Fibroblast of villous mesenchyme (primary cell): ENCODE results near the gene OR52I1. TPM values are rescaled to one million over a fixed set of nuclear protein-coding genes. Genes with fewer than 3 reads are reported as not detected.

ENCODE experiments used
- DNase-seq: peaks from one replicate; pipeline ENCODE4 v3.0.0-alpha.2; 2010; ENCODE audit warnings: low read depth
- H3K4me3 ChIP-seq: 2 replicates; pipeline ENCODE4 v1.5.1; 2011; ENCODE audit warnings: low read depth, mild to moderate bottlenecking, low read length
- CTCF ChIP-seq: IDR thresholded peaks from 2 replicates; pipeline ENCODE4 v1.5.1; 2012; ENCODE audit warnings: low read depth, mild to moderate bottlenecking, low read length; ENCODE audit not compliant: insufficient read depth
- total RNA-seq: library from RNA; depleted of rRNA; stranded (reverse); fragments of >200 nt; gene quantifications from 2 replicates; pipeline ENCODE4 v1.2.3, GENCODE V29; 2012

OR52I1 gene
- total RNA-seq, 1 donor, result under 0.01 TPM

- DNase-seq, result peak; percentile 18
- peak overlapping the region; percentile 21 for H3K4me3 ChIP-seq
- no peak for TF ChIP-seq CTCF
Observed at GRCh38 chr11:4610258-4610935, 16.6 kb downstream of the OR52I1 start.

DNA sequence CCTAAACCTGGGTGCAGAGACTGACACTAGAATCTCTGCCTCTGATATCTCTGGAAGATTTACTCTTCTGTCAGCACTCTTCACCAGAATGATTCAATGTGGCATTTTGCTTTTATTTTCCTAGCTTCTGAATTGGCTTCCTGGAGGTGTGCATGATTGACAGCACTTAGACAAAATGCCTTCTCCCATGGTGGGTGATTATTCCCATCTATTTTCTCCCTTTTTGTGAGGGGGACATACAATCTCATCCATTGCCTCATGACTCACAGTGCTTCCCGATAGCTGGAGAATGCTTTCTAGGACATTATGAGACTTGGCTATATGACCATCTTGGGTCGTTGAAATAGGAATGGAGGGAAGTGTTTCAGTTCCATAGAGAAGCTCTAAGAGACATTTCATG, 18.1 kb downstream of the OR52I1 start:
- no peak for DNase-seq
- TF ChIP-seq CTCF, result no peak
- H3K4me3 ChIP-seq, result no peak overlapping the region

DNA sequence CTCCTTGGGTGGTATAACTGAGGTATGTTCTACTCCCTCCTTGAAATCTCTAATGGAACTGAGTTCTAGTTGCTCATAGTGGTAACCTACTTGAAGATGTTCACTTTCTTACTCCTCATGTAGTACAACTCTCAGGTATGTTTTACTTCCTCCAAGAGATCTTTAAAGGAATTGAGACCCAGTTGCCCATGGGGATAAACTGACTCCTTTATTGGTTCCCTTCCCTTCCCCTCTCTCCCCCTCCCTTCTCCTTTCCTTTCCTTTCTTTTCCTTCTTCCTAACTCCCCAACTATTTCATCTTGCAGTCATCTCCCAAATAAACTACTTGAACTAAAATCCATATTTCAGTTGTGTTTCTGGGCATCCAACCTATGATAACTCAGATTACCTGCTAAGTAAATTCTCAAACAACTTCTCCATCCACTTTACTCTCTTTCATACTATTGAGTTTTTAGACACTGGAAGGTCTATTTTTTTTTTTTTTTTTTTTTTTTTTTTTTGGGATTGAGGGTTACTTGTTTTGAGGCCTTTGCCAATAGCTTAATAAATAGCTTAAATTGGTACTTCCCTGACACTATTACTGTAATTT, 22.1 kb downstream of the OR52I1 start:
- no peak for DNase-seq
- H3K4me3 ChIP-seq, result no peak overlapping the region
- TF ChIP-seq CTCF, result no peak

GRCh38 chr11:4619514-4619913, 25.7 kb downstream of the OR52I1 start:
- DNase-seq, result no peak
- no peak for TF ChIP-seq CTCF
- H3K4me3 ChIP-seq, result no peak overlapping the region

DNA sequence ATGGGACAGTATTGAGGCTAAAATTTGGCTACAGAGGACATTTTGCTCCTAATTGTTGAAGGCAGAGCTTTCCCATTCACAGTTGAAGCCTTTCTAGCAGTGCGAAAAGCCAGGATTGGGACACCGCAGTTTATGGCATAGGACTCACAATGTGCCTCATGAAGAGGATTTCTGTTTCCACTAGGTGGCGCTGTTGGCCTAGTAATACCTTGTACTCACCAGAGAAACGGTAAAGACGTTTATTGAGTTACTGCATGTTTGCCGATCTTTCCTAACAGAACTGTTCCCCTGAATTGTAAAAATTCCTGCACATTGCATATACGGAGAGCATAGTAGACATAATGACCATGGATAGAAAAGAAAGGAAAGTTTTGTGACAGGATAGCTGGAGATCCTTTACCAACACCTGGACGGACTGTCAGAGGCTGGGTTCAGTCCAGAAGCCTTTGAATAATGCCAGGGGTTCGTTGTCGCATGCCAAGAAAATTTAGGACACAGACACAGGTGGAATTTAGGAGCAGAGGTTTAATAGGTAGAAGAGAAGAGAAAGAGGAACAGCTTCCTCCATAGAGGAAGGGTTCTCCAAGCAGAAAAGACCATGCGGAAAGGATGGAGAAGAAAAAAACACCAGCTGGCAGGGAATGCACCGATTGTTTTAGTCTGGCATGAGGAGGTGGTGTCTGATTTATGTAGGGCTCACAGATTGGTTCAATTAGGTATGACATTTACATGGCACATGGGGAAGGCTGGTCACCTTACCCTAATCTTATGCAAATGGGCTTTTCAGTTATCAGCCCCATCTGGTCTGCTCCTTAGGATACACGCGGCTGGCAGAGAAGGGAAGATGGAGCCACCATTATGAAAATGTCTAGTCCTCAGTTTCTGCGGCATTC, 32.6 kb downstream of the OR52I1 start:
- DNase-seq, result peak; percentile 82
- peak; percentile 78 for TF ChIP-seq CTCF
- H3K4me3 ChIP-seq, result no peak overlapping the region

DNA sequence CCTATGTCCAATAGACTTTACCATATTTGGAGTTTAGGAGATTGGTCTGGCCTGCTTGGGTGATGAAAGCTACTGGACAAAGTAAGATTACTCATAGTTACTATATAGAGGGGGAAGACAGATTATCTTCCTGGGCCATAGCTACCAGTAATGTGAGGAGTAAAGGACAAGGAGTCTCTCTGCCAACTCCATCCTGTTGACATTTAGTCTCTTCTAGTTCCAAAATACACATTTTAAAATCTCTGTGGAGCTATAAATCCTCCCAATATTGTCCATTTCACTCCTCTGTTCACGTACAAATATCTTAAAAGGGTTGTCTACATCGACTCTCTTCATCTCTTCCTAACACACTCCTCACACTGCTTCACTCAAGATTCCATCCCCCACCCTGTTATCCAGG, 42.3 kb downstream of the OR52I1 start:
- no peak overlapping the region for H3K4me3 ChIP-seq
- TF ChIP-seq CTCF, result no peak
- DNase-seq, result no peak
